Measurements from ENCODE around the gene ADARB1.

ADARB1 gene

GRCh38 chr21:45033791-45034555 lies 40.4 kb upstream of the ADARB1 start:
- Histone ChIP-seq H3K4me1 (ENCODE audit: control insufficient read depth, insufficient read depth, low read length) (no peaks in the 10 kb centered on the region), H3K36me3 (ENCODE audit: control insufficient read depth in 2 of 2, insufficient read depth in 1 of 2, low read length in 2 of 2) (no peaks in the 10 kb centered on the region), H3K9me3 (ENCODE audit: control insufficient read depth, insufficient read depth, low read depth, low read length) (no peaks in the 10 kb centered on the region), H3K27ac (ENCODE audit: extremely low read depth, low read depth, low read length) (no peak overlapping the region), H3K4me3 (ENCODE audit: low read depth, low read length) (no peak overlapping the region)
- POLR2A ChIA-PET = no interaction called here
- TF ChIP-seq ZNF639 (tag by site-specific recombination; IDR thresholded peaks at IDR 0.05) (no peak), ZNF837 (tag by site-specific recombination; IDR thresholded peaks at IDR 0.05) (no peak), ZNF473 (tag by site-specific recombination; IDR thresholded peaks at IDR 0.05) (no peak), MZF1 (tag by site-specific recombination; IDR thresholded peaks at IDR 0.05; ENCODE audit: borderline replicate concordance) (no peak), ZNF510 (tag by site-specific recombination; IDR thresholded peaks at IDR 0.05; ENCODE audit: insufficient replicate concordance) (no peak), ZNF449 (tag by site-specific recombination; IDR thresholded peaks at IDR 0.05) (no peak), ZNF138 (tag by site-specific recombination; IDR thresholded peaks at IDR 0.05; ENCODE audit: borderline replicate concordance) (no peak), TRIM28 (IDR thresholded peaks at IDR 0.05; ENCODE audit: borderline replicate concordance, low read length) (no peak), PBX3 (CRISPR knock-in tag; IDR thresholded peaks at IDR 0.05) (no peak), RBAK (tag by site-specific recombination; IDR thresholded peaks at IDR 0.05) (no peak), ZNF157 (tag by site-specific recombination; IDR thresholded peaks at IDR 0.05) (no peak)
- CTCF ChIA-PET = interaction anchor here (0.7 kb wide), 1 partner anchor 673 kb away, joined by 3 read pairs; no protein-coding TSS in a partner anchor

- H3K9me3 ChIP-seq (ENCODE audit: control insufficient read depth, insufficient read depth, low read depth, low read length) = no peaks in the 10 kb centered on the region
- no peak overlapping the region for H3K4me3 ChIP-seq (ENCODE audit: low read depth, low read length)
- H3K27ac ChIP-seq (ENCODE audit: extremely low read depth, low read depth, low read length) = no peak overlapping the region
- H3K36me3 ChIP-seq (ENCODE audit: control insufficient read depth in 2 of 2, insufficient read depth in 1 of 2, low read length in 2 of 2) = no peaks in the 10 kb centered on the region
- TF ChIP-seq ZNF19 (tag by site-specific recombination; IDR thresholded peaks at IDR 0.05; ENCODE audit: low read depth) (no peak), ZNF658 (tag by site-specific recombination; IDR thresholded peaks at IDR 0.05) (no peak), ZNF324 (tag by site-specific recombination; IDR thresholded peaks at IDR 0.05) (no peak), ZNF747 (tag by site-specific recombination; IDR thresholded peaks at IDR 0.05) (no peak), SP7 (tag by site-specific recombination; IDR thresholded peaks at IDR 0.05) (no peak), ZNF645 (tag by site-specific recombination; IDR thresholded peaks at IDR 0.05) (no peak), ZNF184 (tag by site-specific recombination; IDR thresholded peaks at IDR 0.05) (no peak), ZNF175 (tag by site-specific recombination; IDR thresholded peaks at IDR 0.05) (no peak), ZNF174 (tag by site-specific recombination; IDR thresholded peaks at IDR 0.05) (no peak)
- ChIA-PET POLR2A (no interaction called here), CTCF (interaction anchor here (0.6 to 0.7 kb wide), 2 partner anchors 175 to 674 kb away, joined by 3 read pairs; no protein-coding TSS in a partner anchor)
- H3K4me1 ChIP-seq (ENCODE audit: control insufficient read depth, insufficient read depth, low read length) = no peaks in the 10 kb centered on the region
Measured at GRCh38 chr21:45034556-45035476, 39.6 kb upstream of the ADARB1 start.
